ENCODE data around the gene GFOD1. TPM values are rescaled to one million over a fixed set of nuclear protein-coding genes. Genes with fewer than 3 reads are reported as not detected.

Gene GFOD1
- total and polyA plus RNA-seq, 2 of the 4 experiments (the other 2 are of a cell fraction): 1.8 to 3.4 TPM

- Histone ChIP-seq H3K4ac (ENCODE audit: low read depth, low read length) (no peak overlapping the region), H3K4me3 (ENCODE audit: insufficient read depth, low read depth, low read length) (no peak overlapping the region), H3K18ac (ENCODE audit: low read depth, low read length) (no peak overlapping the region), H3K14ac (replicated peaks; ENCODE audit: low read depth, low read length) (no peak overlapping the region), H3K4me1 (ENCODE audit: control insufficient read depth, insufficient read depth, low read length) (peaks cover 8% of the 10 kb centered on the region), H2BK5ac (ENCODE audit: low read depth, low read length, poor library complexity, severe bottlenecking) (no peak overlapping the region), H2BK20ac (ENCODE audit: low read depth, low read length) (no peak overlapping the region), H2AK9ac (replicated peaks; ENCODE audit: low read depth, low read length, poor library complexity) (no peak overlapping the region), H3K23ac (ENCODE audit: low read depth, low read length) (no peak overlapping the region), H2BK120ac (ENCODE audit: low read depth, low read length) (no peak overlapping the region), H3K79me1 (ENCODE audit: low read depth in 1 of 2, low read length in 2 of 2) (peaks cover 2 to 4% of the 10 kb centered on the region in 2 experiments; a peak in 1 of 4 replicates), H3K4me2 (ENCODE audit: low read depth, low read length) (no peak overlapping the region), H3K27me3 (ENCODE audit: control insufficient read depth, insufficient read depth, low read length) (no peaks in the 10 kb centered on the region), H2BK15ac (ENCODE audit: low read depth, low read length) (no peak overlapping the region), H3K9ac (ENCODE audit: low read depth, low read length) (no peak overlapping the region), H4K8ac (ENCODE audit: low read depth in 2 of 2, low read length in 2 of 2) (no peak overlapping the region), H4K91ac (ENCODE audit: insufficient read depth, low read depth, low read length) (no peak overlapping the region), H3K56ac (ENCODE audit: extremely low read depth, insufficient read depth, low read length) (no peak overlapping the region), H2AFZ (replicated peaks; ENCODE audit: low read length, poor library complexity) (no peak overlapping the region), H3K36me3 (ENCODE audit: control insufficient read depth, insufficient read depth, low read length) (no peaks in the 10 kb centered on the region), H3K27ac (ENCODE audit: insufficient read depth, low read length) (no peak overlapping the region), H4K20me1 (ENCODE audit: insufficient read depth, low read length) (no peaks in the 10 kb centered on the region), H3K9me3 (ENCODE audit: control insufficient read depth, insufficient read depth, low read length) (no peaks in the 10 kb centered on the region), H3K9me1 (ENCODE audit: insufficient read depth, low read length) (peaks cover 5% of the 10 kb centered on the region; the same call in 1 of the 2 replicates), H2AK5ac (ENCODE audit: low read depth, low read length) (no peak overlapping the region), H4K5ac (ENCODE audit: low read depth, low read length) (no peak overlapping the region)
- intact Hi-C loops (cut with micrococcal nuclease) (no loop called here), dilution Hi-C loops (cut with HindIII; ENCODE audit: low sequenced_read_pairs, unreplicated experiment) (no loop called here), in situ Hi-C loops (cut with MboI; ENCODE audit: low sequenced_read_pairs) (no loop called here)
- no peak for DNase-seq
- TF ChIP-seq RCOR1 (IDR thresholded peaks at IDR 0.05; ENCODE audit: insufficient replicate concordance, low read length) (no peak), RAD21 (IDR thresholded peaks at IDR 0.05; ENCODE audit: low read length) (no peak), CHD1 (IDR thresholded peaks at IDR 0.05; ENCODE audit: low read depth, low read length) (no peak), BHLHE40 (IDR thresholded peaks at IDR 0.05; ENCODE audit: low read depth, low read length) (no peak), MAFK (IDR thresholded peaks at IDR 0.05; ENCODE audit: low read depth, low read length) (no peak), MAZ (IDR thresholded peaks at IDR 0.05; ENCODE audit: borderline replicate concordance, low read depth, low read length) (no peak), ELK1 (IDR thresholded peaks at IDR 0.05; ENCODE audit: borderline replicate concordance, low read depth, low read length) (no peak), NFE2L2 (IDR thresholded peaks at IDR 0.05; ENCODE audit: low read depth, low read length) (no peak), POLR2A (IDR thresholded peaks at IDR 0.05; ENCODE audit: low read depth, low read length) (no peak), CEBPB (IDR thresholded peaks at IDR 0.05; ENCODE audit: low read depth, low read length) (no peak), SMC3 (IDR thresholded peaks at IDR 0.05; ENCODE audit: low read depth, low read length) (no peak), MXI1 (IDR thresholded peaks at IDR 0.05; ENCODE audit: borderline replicate concordance, low read depth, low read length) (no peak), FOS (IDR thresholded peaks at IDR 0.05; ENCODE audit: low read depth, low read length) (no peak), RFX5 (IDR thresholded peaks at IDR 0.05; ENCODE audit: low read depth, low read length) (no peak), USF2 (IDR thresholded peaks at IDR 0.05; ENCODE audit: low read depth, low read length) (no peak)
- TF ChIP-seq, protein P1, sequence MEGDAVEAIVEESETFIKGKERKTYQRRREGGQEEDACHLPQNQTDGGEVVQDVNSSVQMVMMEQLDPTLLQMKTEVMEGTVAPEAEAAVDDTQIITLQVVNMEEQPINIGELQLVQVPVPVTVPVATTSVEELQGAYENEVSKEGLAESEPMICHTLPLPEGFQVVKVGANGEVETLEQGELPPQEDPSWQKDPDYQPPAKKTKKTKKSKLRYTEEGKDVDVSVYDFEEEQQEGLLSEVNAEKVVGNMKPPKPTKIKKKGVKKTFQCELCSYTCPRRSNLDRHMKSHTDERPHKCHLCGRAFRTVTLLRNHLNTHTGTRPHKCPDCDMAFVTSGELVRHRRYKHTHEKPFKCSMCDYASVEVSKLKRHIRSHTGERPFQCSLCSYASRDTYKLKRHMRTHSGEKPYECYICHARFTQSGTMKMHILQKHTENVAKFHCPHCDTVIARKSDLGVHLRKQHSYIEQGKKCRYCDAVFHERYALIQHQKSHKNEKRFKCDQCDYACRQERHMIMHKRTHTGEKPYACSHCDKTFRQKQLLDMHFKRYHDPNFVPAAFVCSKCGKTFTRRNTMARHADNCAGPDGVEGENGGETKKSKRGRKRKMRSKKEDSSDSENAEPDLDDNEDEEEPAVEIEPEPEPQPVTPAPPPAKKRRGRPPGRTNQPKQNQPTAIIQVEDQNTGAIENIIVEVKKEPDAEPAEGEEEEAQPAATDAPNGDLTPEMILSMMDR (conservative IDR thresholded peaks at IDR 0.05; ENCODE audit: low read depth, low read length): no peak
- no TSS peak for BruUV-seq (replicated peaks)
- no peak for ATAC-seq (ENCODE audit: low read depth)
- no CpG with 5 or more reads among the region's 6 CpGs for WGBS, 2 experiments (ENCODE audit: extremely low coverage in 2 of 2, insufficient read length in 1 of 2)
- CTCF ChIA-PET: interaction anchor here (0.6 to 1.2 kb wide), 2 partner anchors 40 to 81 kb away, joined by 3 to 4 read pairs; no protein-coding TSS in a partner anchor
- POLR2A ChIA-PET (ENCODE audit: unreplicated experiment): no interaction called here
Observed at GRCh38 chr6:13398069-13398381, 89.4 kb downstream of the GFOD1 start.
